Activated T-helper 1 cell treated with anti-CD3 and anti-CD28 coated beads, Interleukin-12 subunit alpha, Interleukin-12 subunit beta, Interleukin-2, Interleukin-4 antibody, amounts not matched to agents 30 ng/mL and 10 ng/mL and 1 ng/mL, durations not matched to agents 14 hours and 24 hours and 36 hours (primary cell): Measurements from ENCODE around the gene PSME4. TPM values are rescaled to one million over a fixed set of nuclear protein-coding genes. Genes with fewer than 3 reads are reported as not detected.
"Not testable (repeated sequence)": the region's sequence is repeated elsewhere in the genome, so short reads cannot be mapped to it uniquely, and the experiment has no call there.

Experiments
- DNase-seq: peaks from one replicate; pipeline ENCODE4 v3.0.0; 2021; ENCODE audit warnings: low spot score
- H3K27ac Mint-ChIP-seq: one replicate; pipeline ENCODE4 v1.8.0; 2021; ENCODE audit warnings: mild to moderate bottlenecking, mixed read lengths
- H3K27me3 Mint-ChIP-seq: one replicate; pipeline ENCODE4 v1.8.0; 2022; ENCODE audit warnings: mild to moderate bottlenecking, moderate library complexity, mixed read lengths; ENCODE audit not compliant: insufficient read depth
- H3K36me3 Mint-ChIP-seq: one replicate; pipeline ENCODE4 v1.8.0; 2021; ENCODE audit warnings: low read depth, mixed read lengths
- H3K4me1 Mint-ChIP-seq: one replicate; pipeline ENCODE4 v1.8.0; 2021; ENCODE audit warnings: low read depth, mixed read lengths
- H3K4me3 Mint-ChIP-seq: one replicate; pipeline ENCODE4 v1.8.0; 2021; ENCODE audit warnings: mild to moderate bottlenecking, moderate library complexity, mixed read lengths
- H3K9me3 Mint-ChIP-seq: one replicate; pipeline ENCODE4 v1.8.0; 2021; ENCODE audit warnings: mixed read lengths
- intact Hi-C: fragments of 100-400 bp; cut with micrococcal nuclease; formaldehyde crosslinking; loops from one replicate; pipeline ENCODE4 v1.15.1; 2024
- total RNA-seq: library from RNA; stranded (reverse); gene quantifications from 2 replicates; pipeline ENCODE4 v1.2.3, GENCODE V29; 2022

PSME4 gene
- total RNA-seq, 1 donor from 2014 or later: 59.7 TPM

- intact Hi-C loops: loop anchor here (5.0 kb wide), 1 partner anchor 80 kb away; the partner anchor contains the start of genes ASB3 and ERLEC1
- H3K4me1 Mint-ChIP-seq: no peaks in the 10 kb centered on the region
- no peaks in the 10 kb centered on the region for H3K27me3 Mint-ChIP-seq
- H3K9me3 Mint-ChIP-seq: no peaks in the 10 kb centered on the region
- no peak overlapping the region for H3K4me3 Mint-ChIP-seq
- no peak for DNase-seq
- peaks cover 24% of the 10 kb centered on the region for H3K36me3 Mint-ChIP-seq
- H3K27ac Mint-ChIP-seq: no peak overlapping the region
Observed at GRCh38 chr2:53867169-53867568, 103.6 kb downstream of the PSME4 start.

GRCh38 chr2:53865962-53866361, 104.8 kb downstream of the PSME4 start:
- Mint-ChIP-seq H3K36me3 (peaks cover 24% of the 10 kb centered on the region), H3K4me1 (no peaks in the 10 kb centered on the region), H3K27ac (no peak overlapping the region), H3K4me3 (no peak overlapping the region), H3K27me3 (no peaks in the 10 kb centered on the region), H3K9me3 (no peaks in the 10 kb centered on the region)
- no peak for DNase-seq
- intact Hi-C loops: loop anchor here (5.0 kb wide), 1 partner anchor 79 kb away; the partner anchor contains the start of genes ASB3 and ERLEC1

GRCh38 chr2:53865264-53865663, 105.5 kb downstream of the PSME4 start:
- Mint-ChIP-seq H3K27me3 (no peaks in the 10 kb centered on the region), H3K27ac (no peak overlapping the region), H3K4me1 (no peaks in the 10 kb centered on the region), H3K36me3 (peaks cover 24% of the 10 kb centered on the region), H3K4me3 (no peak overlapping the region), H3K9me3 (no peaks in the 10 kb centered on the region)
- intact Hi-C loops: loop anchor here (5.0 kb wide), 1 partner anchor 78 kb away; the partner anchor contains the start of genes ASB3 and ERLEC1
- no peak for DNase-seq

- H3K27ac Mint-ChIP-seq: no peak overlapping the region
- DNase-seq: no peak
- intact Hi-C loops: no loop called here
- H3K4me3 Mint-ChIP-seq: no peak overlapping the region
- no peaks in the 10 kb centered on the region for H3K27me3 Mint-ChIP-seq
- H3K36me3 Mint-ChIP-seq: peaks cover 22% of the 10 kb centered on the region
- no peaks in the 10 kb centered on the region for H3K9me3 Mint-ChIP-seq
- no peaks in the 10 kb centered on the region for H3K4me1 Mint-ChIP-seq
Observed at GRCh38 chr2:53863538-53864227, 107.1 kb downstream of the PSME4 start.

GRCh38 chr2:53861824-53862223, 109.0 kb downstream of the PSME4 start:
- Mint-ChIP-seq H3K4me1 (no peaks in the 10 kb centered on the region), H3K27me3 (no peaks in the 10 kb centered on the region), H3K9me3 (no peaks in the 10 kb centered on the region), H3K4me3 (no peak overlapping the region), H3K27ac (no peak overlapping the region), H3K36me3 (peaks cover 17% of the 10 kb centered on the region)
- DNase-seq: no peak
- intact Hi-C loops: no loop called here

- DNase-seq: no peak
- H3K27me3 Mint-ChIP-seq: no peaks in the 10 kb centered on the region
- no peak within 1 kb of the TSS for H3K4me3 Mint-ChIP-seq
- H3K36me3 Mint-ChIP-seq: peaks cover 2% of the 10 kb centered on the region
- intact Hi-C loops: no loop called here
- H3K9me3 Mint-ChIP-seq: no peaks in the 10 kb centered on the region
- no peak within 1 kb of the TSS for H3K27ac Mint-ChIP-seq
- H3K4me1 Mint-ChIP-seq: no peaks in the 10 kb centered on the region
Observed at GRCh38 chr2:53859206-53860181, 111.3 kb downstream of the PSME4 start, which contains the start of gene GPR75. Gene GPR75, minus strand, starts transcription at chr2:53859967. Its CDS starts 5,211 bp downstream, at chr2:53854756.

GRCh38 chr2:53856272-53856671, 114.5 kb downstream of the PSME4 start:
- Mint-ChIP-seq H3K4me3 (no peak overlapping the region), H3K27me3 (no peaks in the 10 kb centered on the region), H3K36me3 (peaks cover 9% of the 10 kb centered on the region), H3K4me1 (no peaks in the 10 kb centered on the region), H3K9me3 (no peaks in the 10 kb centered on the region), H3K27ac (no peak overlapping the region)
- intact Hi-C loops: no loop called here
- no peak for DNase-seq

- Mint-ChIP-seq H3K27me3 (no peaks in the 10 kb centered on the region), H3K9me3 (no peaks in the 10 kb centered on the region), H3K4me3 (no peak overlapping the region), H3K36me3 (peaks cover 9% of the 10 kb centered on the region), H3K27ac (no peak overlapping the region), H3K4me1 (no peaks in the 10 kb centered on the region)
- intact Hi-C loops: no loop called here
- DNase-seq: no peak
Observed at GRCh38 chr2:53854678-53855077, 116.1 kb downstream of the PSME4 start.

- intact Hi-C loops: no loop called here
- no peaks in the 10 kb centered on the region for H3K4me1 Mint-ChIP-seq
- H3K36me3 Mint-ChIP-seq: peaks cover 9% of the 10 kb centered on the region
- no peaks in the 10 kb centered on the region for H3K27me3 Mint-ChIP-seq
- H3K9me3 Mint-ChIP-seq: no peaks in the 10 kb centered on the region
- DNase-seq: no peak
- no peak overlapping the region for H3K27ac Mint-ChIP-seq
- H3K4me3 Mint-ChIP-seq: no peak overlapping the region
Observed at GRCh38 chr2:53852532-53852931, 118.3 kb downstream of the PSME4 start.

GRCh38 chr2:53851052-53851757, 119.6 kb downstream of the PSME4 start:
- H3K4me1 Mint-ChIP-seq, intact Hi-C loops, H3K27ac Mint-ChIP-seq, H3K27me3 Mint-ChIP-seq, H3K36me3 Mint-ChIP-seq, H3K9me3 Mint-ChIP-seq, DNase-seq, H3K4me3 Mint-ChIP-seq: not testable (repeated sequence)

GRCh38 chr2:53848062-53848461, 122.7 kb downstream of the PSME4 start:
- Mint-ChIP-seq H3K36me3 (no peaks in the 10 kb centered on the region), H3K4me1 (no peaks in the 10 kb centered on the region), H3K27ac (no peak overlapping the region), H3K4me3 (no peak overlapping the region), H3K9me3 (no peaks in the 10 kb centered on the region), H3K27me3 (no peaks in the 10 kb centered on the region)
- DNase-seq: no peak
- intact Hi-C loops: no loop called here

- Mint-ChIP-seq H3K4me1 (no peaks in the 10 kb centered on the region), H3K27ac (no peak overlapping the region), H3K27me3 (no peaks in the 10 kb centered on the region), H3K9me3 (no peaks in the 10 kb centered on the region), H3K36me3 (no peaks in the 10 kb centered on the region), H3K4me3 (no peak overlapping the region)
- no peak for DNase-seq
- intact Hi-C loops: no loop called here
Observed at GRCh38 chr2:53843595-53843994, 127.2 kb downstream of the PSME4 start.
